Measurements from ENCODE around the gene TMEM181. TPM values are rescaled to one million over a fixed set of nuclear protein-coding genes. Genes with fewer than 3 reads are reported as not detected.

TMEM181 gene
- total and polyA plus RNA-seq, 4 donors: 6.4 to 15.6 (median 12.6) TPM

DNA sequence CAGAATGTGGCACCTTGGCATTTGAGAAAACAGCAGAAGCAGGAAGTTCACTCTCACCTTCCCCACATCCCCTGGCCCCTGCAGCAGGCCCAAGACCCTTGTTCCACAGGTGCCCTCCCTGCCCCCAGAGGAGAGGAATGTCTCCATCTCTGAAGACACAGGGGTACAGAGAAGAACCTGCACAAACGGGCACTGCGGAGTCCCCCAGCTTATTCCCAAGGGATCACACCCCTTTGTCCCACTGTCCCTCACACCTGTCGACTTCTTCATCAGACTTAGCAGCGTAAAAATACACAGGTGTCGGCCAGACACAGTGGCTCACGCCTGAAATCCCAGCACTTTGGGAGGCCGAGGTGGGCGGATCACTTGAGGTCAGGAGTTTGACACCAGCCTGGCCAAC, 42.9 kb upstream of the TMEM181 start:
- TF ChIP-seq TAF1 (conservative IDR thresholded peaks at IDR 0.05) (no peak), RAD21 (IDR thresholded peaks at IDR 0.05) (no peak), GABPA (IDR thresholded peaks at IDR 0.05 in 1 of 2, conservative IDR thresholded peaks at IDR 0.05 in 1 of 2) (no peak), NR2F2 (IDR thresholded peaks at IDR 0.05) (no peak), HNF4G (IDR thresholded peaks at IDR 0.05) (no peak), FOXA2 (IDR thresholded peaks at IDR 0.05) (no peak), JUND (IDR thresholded peaks at IDR 0.05) (no peak)
- TF ChIP-seq, protein P1, sequence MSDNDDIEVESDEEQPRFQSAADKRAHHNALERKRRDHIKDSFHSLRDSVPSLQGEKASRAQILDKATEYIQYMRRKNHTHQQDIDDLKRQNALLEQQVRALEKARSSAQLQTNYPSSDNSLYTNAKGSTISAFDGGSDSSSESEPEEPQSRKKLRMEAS (IDR thresholded peaks at IDR 0.05): no peak
- TF ChIP-seq, protein P2, sequence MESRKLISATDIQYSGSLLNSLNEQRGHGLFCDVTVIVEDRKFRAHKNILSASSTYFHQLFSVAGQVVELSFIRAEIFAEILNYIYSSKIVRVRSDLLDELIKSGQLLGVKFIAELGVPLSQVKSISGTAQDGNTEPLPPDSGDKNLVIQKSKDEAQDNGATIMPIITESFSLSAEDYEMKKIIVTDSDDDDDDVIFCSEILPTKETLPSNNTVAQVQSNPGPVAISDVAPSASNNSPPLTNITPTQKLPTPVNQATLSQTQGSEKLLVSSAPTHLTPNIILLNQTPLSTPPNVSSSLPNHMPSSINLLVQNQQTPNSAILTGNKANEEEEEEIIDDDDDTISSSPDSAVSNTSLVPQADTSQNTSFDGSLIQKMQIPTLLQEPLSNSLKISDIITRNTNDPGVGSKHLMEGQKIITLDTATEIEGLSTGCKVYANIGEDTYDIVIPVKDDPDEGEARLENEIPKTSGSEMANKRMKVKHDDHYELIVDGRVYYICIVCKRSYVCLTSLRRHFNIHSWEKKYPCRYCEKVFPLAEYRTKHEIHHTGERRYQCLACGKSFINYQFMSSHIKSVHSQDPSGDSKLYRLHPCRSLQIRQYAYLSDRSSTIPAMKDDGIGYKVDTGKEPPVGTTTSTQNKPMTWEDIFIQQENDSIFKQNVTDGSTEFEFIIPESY (IDR thresholded peaks at IDR 0.05): no peak
- DNase-seq (ENCODE audit: low spot score): no peak
- WGBS: 89% methylated on average over 8 of the region's 8 CpGs
- Histone ChIP-seq H3K4me1 (ENCODE audit: control insufficient read depth in 4 of 4, insufficient read depth in 4 of 4, low read length in 3 of 4) (peaks cover 0 to 4% (median 2%) of the 10 kb centered on the region in 4 donors), H3K36me3 (ENCODE audit: control insufficient read depth in 4 of 4, insufficient read depth in 3 of 4, low read depth in 1 of 4, low read length in 3 of 4) (no peaks in the 10 kb centered on the region), H3K9ac (ENCODE audit: low read depth in 1 of 2, low read length in 2 of 2) (no peak overlapping the region), H3K27me3 (ENCODE audit: control insufficient read depth in 4 of 4, insufficient read depth in 4 of 4, low read length in 3 of 4) (peaks cover 0 to 9% (median 0%) of the 10 kb centered on the region in 4 donors), H3K27ac (ENCODE audit: low read depth in 1 of 2, low read length in 2 of 2) (no peak overlapping the region), H3K9me3 (ENCODE audit: control insufficient read depth in 4 of 4, low read length in 3 of 4) (no peaks in the 10 kb centered on the region), H3K4me3 (ENCODE audit: low read depth in 1 of 3, low read length in 3 of 3) (no peak overlapping the region)

DNA sequence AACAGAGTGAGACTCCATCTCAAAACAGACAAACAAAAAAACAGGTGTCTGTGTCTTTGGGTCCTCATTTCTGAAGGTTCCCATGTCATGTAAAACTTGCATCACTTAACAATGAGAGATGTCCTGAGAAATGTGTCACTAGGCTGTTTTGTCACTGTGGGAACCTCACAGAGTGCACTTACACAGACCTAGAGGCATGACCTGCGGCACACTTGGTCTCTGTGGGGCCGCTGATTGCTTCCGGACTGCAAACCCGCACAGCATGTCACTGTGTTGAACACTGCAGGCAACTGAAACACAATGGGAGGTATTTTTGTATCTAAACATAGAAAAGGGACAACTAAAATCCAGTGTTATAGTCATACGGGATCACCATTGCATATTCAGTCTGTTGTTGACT, 42.3 kb upstream of the TMEM181 start:
- Histone ChIP-seq H3K9me3 (ENCODE audit: control insufficient read depth in 4 of 4, low read length in 3 of 4) (no peaks in the 10 kb centered on the region), H3K36me3 (ENCODE audit: control insufficient read depth in 4 of 4, insufficient read depth in 3 of 4, low read depth in 1 of 4, low read length in 3 of 4) (no peaks in the 10 kb centered on the region), H3K4me1 (ENCODE audit: control insufficient read depth in 4 of 4, insufficient read depth in 4 of 4, low read length in 3 of 4) (peaks cover 0 to 4% (median 2%) of the 10 kb centered on the region in 4 donors), H3K4me3 (ENCODE audit: low read depth in 1 of 3, low read length in 3 of 3) (no peak overlapping the region), H3K9ac (ENCODE audit: low read depth in 1 of 2, low read length in 2 of 2) (no peak overlapping the region), H3K27ac (ENCODE audit: low read depth in 1 of 2, low read length in 2 of 2) (no peak overlapping the region), H3K27me3 (ENCODE audit: control insufficient read depth in 4 of 4, insufficient read depth in 4 of 4, low read length in 3 of 4) (peaks cover 0 to 9% (median 0%) of the 10 kb centered on the region in 4 donors)
- TF ChIP-seq FOXA1 (IDR thresholded peaks at IDR 0.05) (no peak), HNF4G (IDR thresholded peaks at IDR 0.05) (no peak)
- TF ChIP-seq, protein P3, sequence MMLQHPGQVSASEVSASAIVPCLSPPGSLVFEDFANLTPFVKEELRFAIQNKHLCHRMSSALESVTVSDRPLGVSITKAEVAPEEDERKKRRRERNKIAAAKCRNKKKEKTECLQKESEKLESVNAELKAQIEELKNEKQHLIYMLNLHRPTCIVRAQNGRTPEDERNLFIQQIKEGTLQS (IDR thresholded peaks at IDR 0.05): no peak
- 78% methylated on average over 5 of the region's 5 CpGs for WGBS
- no peak for DNase-seq (ENCODE audit: low spot score)

DNA sequence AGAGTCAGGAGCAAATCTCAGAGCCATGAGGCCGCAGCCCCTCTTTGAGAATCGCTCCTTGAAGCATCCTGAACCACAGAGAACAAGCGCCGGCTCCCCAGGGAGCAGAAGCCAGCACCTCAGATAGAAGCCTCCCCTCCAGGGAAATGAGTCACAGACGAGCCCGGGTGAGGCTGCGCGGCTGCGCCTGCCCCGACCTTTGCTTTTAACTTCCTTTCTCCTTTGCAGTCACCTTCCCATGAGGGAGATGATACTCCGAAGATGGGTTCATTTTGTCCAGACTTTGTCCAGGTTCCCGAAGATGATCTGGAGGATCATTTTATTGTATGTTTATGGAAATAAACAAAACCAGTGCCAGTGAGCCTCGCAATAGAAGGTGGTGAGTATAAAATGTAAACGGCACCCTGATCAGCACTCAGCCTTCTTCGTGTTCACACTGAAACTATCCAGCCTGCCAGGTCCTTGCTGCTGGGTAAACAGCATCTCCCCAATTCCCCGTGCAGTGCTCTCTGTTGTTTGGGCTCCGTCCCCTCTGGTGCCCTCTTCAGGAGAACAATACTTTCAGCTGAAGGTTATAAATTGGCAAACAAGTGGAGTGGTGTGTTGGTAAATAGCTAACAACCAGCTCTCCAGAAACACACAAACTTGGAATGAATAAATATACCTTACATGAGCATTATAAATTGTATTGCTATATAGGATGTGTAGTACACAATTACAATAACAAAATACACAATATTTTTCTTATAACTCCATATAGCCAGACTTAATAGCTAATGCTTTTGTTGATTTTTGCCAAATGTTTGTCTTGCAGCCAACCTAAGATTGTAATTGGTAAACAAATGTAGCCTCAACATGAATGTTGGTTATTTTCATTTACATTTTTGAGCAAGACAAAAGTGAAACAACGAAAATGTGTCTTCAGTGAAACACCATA, 41.4 kb upstream of the TMEM181 start:
- Histone ChIP-seq H3K9me3 (ENCODE audit: control insufficient read depth in 4 of 4, low read length in 3 of 4) (no peaks in the 10 kb centered on the region), H3K9ac (ENCODE audit: low read depth in 1 of 2, low read length in 2 of 2) (no peak overlapping the region), H3K27ac (ENCODE audit: low read depth in 1 of 2, low read length in 2 of 2) (no peak overlapping the region), H3K27me3 (ENCODE audit: control insufficient read depth in 4 of 4, insufficient read depth in 4 of 4, low read length in 3 of 4) (peaks cover 0 to 9% (median under 1%) of the 10 kb centered on the region in 4 donors), H3K4me3 (ENCODE audit: low read depth in 1 of 3, low read length in 3 of 3) (no peak overlapping the region), H3K36me3 (ENCODE audit: control insufficient read depth in 4 of 4, insufficient read depth in 3 of 4, low read depth in 1 of 4, low read length in 3 of 4) (no peaks in the 10 kb centered on the region), H3K4me1 (ENCODE audit: control insufficient read depth in 4 of 4, insufficient read depth in 4 of 4, low read length in 3 of 4) (peaks cover 0 to 4% (median 2%) of the 10 kb centered on the region in 4 donors)
- no peak for TF ChIP-seq EGR1 (IDR thresholded peaks at IDR 0.05; ENCODE audit: low read depth in 2 of 2)
- TF ChIP-seq, protein P4, sequence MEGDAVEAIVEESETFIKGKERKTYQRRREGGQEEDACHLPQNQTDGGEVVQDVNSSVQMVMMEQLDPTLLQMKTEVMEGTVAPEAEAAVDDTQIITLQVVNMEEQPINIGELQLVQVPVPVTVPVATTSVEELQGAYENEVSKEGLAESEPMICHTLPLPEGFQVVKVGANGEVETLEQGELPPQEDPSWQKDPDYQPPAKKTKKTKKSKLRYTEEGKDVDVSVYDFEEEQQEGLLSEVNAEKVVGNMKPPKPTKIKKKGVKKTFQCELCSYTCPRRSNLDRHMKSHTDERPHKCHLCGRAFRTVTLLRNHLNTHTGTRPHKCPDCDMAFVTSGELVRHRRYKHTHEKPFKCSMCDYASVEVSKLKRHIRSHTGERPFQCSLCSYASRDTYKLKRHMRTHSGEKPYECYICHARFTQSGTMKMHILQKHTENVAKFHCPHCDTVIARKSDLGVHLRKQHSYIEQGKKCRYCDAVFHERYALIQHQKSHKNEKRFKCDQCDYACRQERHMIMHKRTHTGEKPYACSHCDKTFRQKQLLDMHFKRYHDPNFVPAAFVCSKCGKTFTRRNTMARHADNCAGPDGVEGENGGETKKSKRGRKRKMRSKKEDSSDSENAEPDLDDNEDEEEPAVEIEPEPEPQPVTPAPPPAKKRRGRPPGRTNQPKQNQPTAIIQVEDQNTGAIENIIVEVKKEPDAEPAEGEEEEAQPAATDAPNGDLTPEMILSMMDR (IDR thresholded peaks at IDR 0.05; ENCODE audit: low read depth, low read length, missing input control): peak; percentile 42
- no peak for TF ChIP-seq NR2F2 (IDR thresholded peaks at IDR 0.05)
- TF ChIP-seq, protein P5, sequence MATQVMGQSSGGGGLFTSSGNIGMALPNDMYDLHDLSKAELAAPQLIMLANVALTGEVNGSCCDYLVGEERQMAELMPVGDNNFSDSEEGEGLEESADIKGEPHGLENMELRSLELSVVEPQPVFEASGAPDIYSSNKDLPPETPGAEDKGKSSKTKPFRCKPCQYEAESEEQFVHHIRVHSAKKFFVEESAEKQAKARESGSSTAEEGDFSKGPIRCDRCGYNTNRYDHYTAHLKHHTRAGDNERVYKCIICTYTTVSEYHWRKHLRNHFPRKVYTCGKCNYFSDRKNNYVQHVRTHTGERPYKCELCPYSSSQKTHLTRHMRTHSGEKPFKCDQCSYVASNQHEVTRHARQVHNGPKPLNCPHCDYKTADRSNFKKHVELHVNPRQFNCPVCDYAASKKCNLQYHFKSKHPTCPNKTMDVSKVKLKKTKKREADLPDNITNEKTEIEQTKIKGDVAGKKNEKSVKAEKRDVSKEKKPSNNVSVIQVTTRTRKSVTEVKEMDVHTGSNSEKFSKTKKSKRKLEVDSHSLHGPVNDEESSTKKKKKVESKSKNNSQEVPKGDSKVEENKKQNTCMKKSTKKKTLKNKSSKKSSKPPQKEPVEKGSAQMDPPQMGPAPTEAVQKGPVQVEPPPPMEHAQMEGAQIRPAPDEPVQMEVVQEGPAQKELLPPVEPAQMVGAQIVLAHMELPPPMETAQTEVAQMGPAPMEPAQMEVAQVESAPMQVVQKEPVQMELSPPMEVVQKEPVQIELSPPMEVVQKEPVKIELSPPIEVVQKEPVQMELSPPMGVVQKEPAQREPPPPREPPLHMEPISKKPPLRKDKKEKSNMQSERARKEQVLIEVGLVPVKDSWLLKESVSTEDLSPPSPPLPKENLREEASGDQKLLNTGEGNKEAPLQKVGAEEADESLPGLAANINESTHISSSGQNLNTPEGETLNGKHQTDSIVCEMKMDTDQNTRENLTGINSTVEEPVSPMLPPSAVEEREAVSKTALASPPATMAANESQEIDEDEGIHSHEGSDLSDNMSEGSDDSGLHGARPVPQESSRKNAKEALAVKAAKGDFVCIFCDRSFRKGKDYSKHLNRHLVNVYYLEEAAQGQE (IDR thresholded peaks at IDR 0.05): no peak
- TF ChIP-seq, protein P1 (IDR thresholded peaks at IDR 0.05): no peak
- TF ChIP-seq FOXA2 (IDR thresholded peaks at IDR 0.05): peak; percentile 37
- TF ChIP-seq RAD21 (IDR thresholded peaks at IDR 0.05): peak; percentile 76 to 81
- TF ChIP-seq HNF4G (IDR thresholded peaks at IDR 0.05): no peak
- WGBS: 12% methylated on average over 18 of the region's 18 CpGs
- no peak for DNase-seq (ENCODE audit: low spot score)

All from liver (tissue), 9 donors.